Thoracic aorta (tissue), 2 donors: Measurements from ENCODE around the gene LRWD1. TPM values are rescaled to one million over a fixed set of nuclear protein-coding genes. Genes with fewer than 3 reads are reported as not detected.

Source experiments
- ATAC-seq: fragments of 150-250 bp; one replicate; pipeline ENCODE4 v1.8.0; 2017; ENCODE audit warnings: low read depth; ENCODE audit not compliant: insufficient number of reproducible peaks, low FRiP score
- DNase-seq: peaks from one replicate; pipeline ENCODE4 v3.0.0-alpha.2; 2020; ENCODE audit warnings: low spot score
- H3K27ac ChIP-seq, 2 donors: fragments of 200-600 bp; sonication (generic); 1 replicate in 1 of 2; 2 replicates in 1 of 2; pipeline ENCODE4 v1.5.1; 2016; ENCODE audit warnings: mild to moderate bottlenecking in 2 of 2, moderate library complexity in 2 of 2
- H3K27me3 ChIP-seq: fragments of 200-600 bp; sonication (generic); replicated peaks from 2 replicates; pipeline ENCODE4 v1.6.0; 2016; ENCODE audit warnings: mild to moderate bottlenecking; ENCODE audit not compliant: insufficient read depth
- H3K36me3 ChIP-seq: fragments of 200-600 bp; sonication (generic); one replicate; pipeline ENCODE4 v1.5.1; 2016
- H3K4me1 ChIP-seq, 2 donors: fragments of 200-600 bp; sonication (generic); 1 replicate in 1 of 2; 2 replicates in 1 of 2; pipeline versions ENCODE4 v1.5.1 to v1.6.0; 2016; ENCODE audit warnings: low read depth in 2 of 2, mild to moderate bottlenecking in 1 of 2; ENCODE audit not compliant: control insufficient read depth in 1 of 2
- H3K4me3 ChIP-seq: fragments of 200-600 bp; sonication (generic); 2 replicates; pipeline ENCODE4 v1.5.1; 2016; ENCODE audit warnings: mild to moderate bottlenecking
- H3K9me3 ChIP-seq: fragments of 200-600 bp; sonication (generic); 2 replicates; pipeline ENCODE4 v1.5.1; 2016
- total RNA-seq, 2 donors: library from RNA; depleted of rRNA; stranded (reverse); fragments of >200 nt; gene quantifications; one replicate each; pipeline versions ENCODE4 v1.1.0 to v1.2.3, GENCODE V29; 2016
- TF ChIP-seq, protein P1 (sequence below): fragments of 200-600 bp; sonication (generic); IDR thresholded peaks from one replicate; pipeline ENCODE4 v1.5.1; 2019; ENCODE audit warnings: antibody characterized with exemption

The LRWD1 gene
- total RNA-seq, 2 donors from 2014 or later, result 7.9 to 10.9 TPM

DNA sequence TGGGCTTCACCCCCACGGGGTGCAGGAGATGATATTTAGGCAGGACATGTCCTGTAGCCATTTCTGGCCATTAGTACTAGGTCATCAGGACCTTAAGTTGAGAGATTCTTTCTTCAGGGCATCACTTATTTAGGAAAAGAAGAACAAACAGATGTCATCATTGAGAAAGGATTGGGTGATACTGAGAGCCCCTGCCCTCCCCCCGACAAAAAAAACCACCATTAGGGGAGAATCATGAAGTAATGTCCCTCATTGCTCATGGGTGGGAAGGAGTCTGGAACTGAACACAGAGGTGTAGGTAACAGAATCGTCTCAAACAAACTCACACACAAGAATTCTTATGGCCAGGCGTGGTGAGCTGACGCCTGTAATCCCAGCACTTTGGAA lies 37.8 kb upstream of the LRWD1 start:
- DNase-seq (no peak), ATAC-seq (no peak)
- Histone ChIP-seq H3K27me3 (no peaks in the 10 kb centered on the region), H3K36me3 (peaks cover 11% of the 10 kb centered on the region), H3K4me3 (no peak overlapping the region), H3K27ac (peak overlapping the region in 1 of 2 donors; percentile 1), H3K9me3 (no peaks in the 10 kb centered on the region), H3K4me1 (no peaks in the 10 kb centered on the region)
- TF ChIP-seq, protein P1, sequence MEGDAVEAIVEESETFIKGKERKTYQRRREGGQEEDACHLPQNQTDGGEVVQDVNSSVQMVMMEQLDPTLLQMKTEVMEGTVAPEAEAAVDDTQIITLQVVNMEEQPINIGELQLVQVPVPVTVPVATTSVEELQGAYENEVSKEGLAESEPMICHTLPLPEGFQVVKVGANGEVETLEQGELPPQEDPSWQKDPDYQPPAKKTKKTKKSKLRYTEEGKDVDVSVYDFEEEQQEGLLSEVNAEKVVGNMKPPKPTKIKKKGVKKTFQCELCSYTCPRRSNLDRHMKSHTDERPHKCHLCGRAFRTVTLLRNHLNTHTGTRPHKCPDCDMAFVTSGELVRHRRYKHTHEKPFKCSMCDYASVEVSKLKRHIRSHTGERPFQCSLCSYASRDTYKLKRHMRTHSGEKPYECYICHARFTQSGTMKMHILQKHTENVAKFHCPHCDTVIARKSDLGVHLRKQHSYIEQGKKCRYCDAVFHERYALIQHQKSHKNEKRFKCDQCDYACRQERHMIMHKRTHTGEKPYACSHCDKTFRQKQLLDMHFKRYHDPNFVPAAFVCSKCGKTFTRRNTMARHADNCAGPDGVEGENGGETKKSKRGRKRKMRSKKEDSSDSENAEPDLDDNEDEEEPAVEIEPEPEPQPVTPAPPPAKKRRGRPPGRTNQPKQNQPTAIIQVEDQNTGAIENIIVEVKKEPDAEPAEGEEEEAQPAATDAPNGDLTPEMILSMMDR, result no peak

DNA sequence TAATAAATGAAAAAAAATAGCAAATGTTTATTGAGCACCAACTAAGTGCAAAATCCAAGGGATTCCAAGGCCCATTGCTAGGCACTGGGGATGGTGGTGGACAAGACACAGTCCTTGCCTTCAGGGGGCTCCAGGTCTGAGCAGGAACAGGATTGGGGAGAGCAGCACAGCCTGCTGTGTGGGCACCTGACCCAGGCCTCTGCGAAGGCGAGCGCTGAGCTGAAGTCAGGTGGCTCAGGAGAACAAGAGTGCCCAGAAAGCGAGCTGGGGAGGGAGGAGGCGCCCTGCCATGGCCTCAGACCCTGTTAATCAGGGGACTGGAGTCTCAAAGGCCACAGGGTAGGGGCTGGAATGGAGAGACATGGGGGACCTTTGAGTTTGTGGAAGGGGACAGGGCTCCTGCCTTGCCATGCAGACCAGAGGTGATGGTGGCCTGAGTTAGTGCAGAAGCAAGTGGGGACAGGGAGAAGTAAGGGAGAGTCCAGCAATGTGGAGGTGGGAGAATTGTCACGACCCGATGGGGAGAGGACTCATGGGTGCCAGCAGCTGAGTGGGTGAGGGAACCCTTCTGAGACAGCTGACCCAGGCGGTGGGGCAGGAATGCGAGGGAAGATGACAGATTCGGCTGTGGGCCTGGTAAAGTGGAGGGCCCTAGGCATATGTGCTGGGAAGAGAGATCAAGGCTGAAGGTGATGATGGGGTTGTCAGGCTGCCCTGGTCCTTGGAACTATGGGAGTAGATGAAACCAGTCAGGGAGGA lies 35.5 kb upstream of the LRWD1 start:
- Histone ChIP-seq H3K4me1 (peaks cover 0 to 14% of the 10 kb centered on the region in 2 donors), H3K36me3 (peaks cover 11% of the 10 kb centered on the region), H3K4me3 (no peak overlapping the region), H3K9me3 (no peaks in the 10 kb centered on the region), H3K27ac (no peak overlapping the region), H3K27me3 (no peaks in the 10 kb centered on the region)
- DNase-seq, result no peak
- TF ChIP-seq, protein P1, result no peak
- no peak for ATAC-seq

DNA sequence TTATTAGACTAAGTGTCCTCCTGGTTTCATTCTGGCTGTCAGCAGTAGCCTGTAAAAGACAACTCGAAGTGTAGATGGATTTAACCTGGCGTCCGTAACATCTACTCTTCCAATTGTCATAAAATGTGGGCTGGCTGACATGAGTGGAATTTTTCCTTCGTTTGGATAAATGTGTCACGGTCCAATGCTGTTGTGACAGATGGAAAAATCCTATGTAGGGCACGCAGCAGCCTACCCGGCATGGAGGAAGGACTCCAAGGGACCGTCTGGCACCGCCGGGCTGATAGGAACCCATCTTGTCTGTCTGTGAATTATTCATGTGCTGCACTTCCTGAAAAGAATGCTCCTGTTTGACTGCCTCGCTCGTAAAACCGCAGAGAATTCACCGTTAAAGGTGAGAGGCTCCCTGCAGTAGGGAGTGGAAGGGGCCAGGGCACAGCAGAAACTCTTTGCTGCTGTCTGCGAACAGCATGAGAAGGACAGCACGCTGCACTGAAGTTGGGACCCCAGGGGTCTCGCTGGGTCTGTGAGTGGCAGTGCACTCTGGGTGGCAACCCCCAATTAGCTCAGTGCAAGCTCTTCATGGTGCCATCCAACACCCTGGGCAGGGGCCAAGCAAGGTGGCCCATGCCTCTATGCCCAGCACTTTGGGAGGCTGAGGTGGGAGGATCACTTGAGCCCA lies 33.0 kb upstream of the LRWD1 start:
- H3K4me3 ChIP-seq, result no peak overlapping the region
- DNase-seq (no peak), ATAC-seq (no peak)
- H3K36me3 ChIP-seq, result peaks cover 4% of the 10 kb centered on the region
- peaks cover 0 to 18% of the 10 kb centered on the region in 2 donors for H3K4me1 ChIP-seq
- H3K9me3 ChIP-seq, result no peaks in the 10 kb centered on the region
- H3K27me3 ChIP-seq, result no peaks in the 10 kb centered on the region
- peak overlapping the region in 1 of 2 donors; percentile 27 for H3K27ac ChIP-seq
- TF ChIP-seq, protein P1, result no peak

GRCh38 chr7:102432442-102433218 lies 32.2 kb upstream of the LRWD1 start:
- H3K27ac ChIP-seq, result peak overlapping the region in 1 of 2 donors; percentile 55
- peak; percentile 15 for ATAC-seq
- no peaks in the 10 kb centered on the region for H3K9me3 ChIP-seq

More at GRCh38 chr7:102432442-102433218, 32.2 kb upstream of the LRWD1 start:
- peak overlapping the region; percentile 92 for H3K4me3 ChIP-seq
- H3K27me3 ChIP-seq, result no peaks in the 10 kb centered on the region
- H3K4me1 ChIP-seq, result peaks cover 0 to 18% of the 10 kb centered on the region in 2 donors
- TF ChIP-seq, protein P1, result no peak
- no peak for DNase-seq
- H3K36me3 ChIP-seq, result no peaks in the 10 kb centered on the region
